ENCODE measurements around the gene GRIK5.

GRCh38 chr19:41957838-41958366 is 112.1 kb downstream of the GRIK5 start:
- TF ChIP-seq EZH2 (IDR thresholded peaks at IDR 0.05; ENCODE audit: borderline replicate concordance, low read depth, low read length, severe bottlenecking) (no peak), POLR2AphosphoS5 (IDR thresholded peaks at IDR 0.05; ENCODE audit: insufficient read depth, low read depth, low read length) (no peak), CTCF (IDR thresholded peaks at IDR 0.05; ENCODE audit: extremely low read depth in 1 of 2, insufficient read depth in 1 of 2, low read depth in 1 of 2, low read length in 2 of 2) (peak; percentile 76 to 83)

Data from endothelial cell of umbilical vein (primary cell).